Neural progenitor cell (in vitro differentiated cells): ENCODE data around the gene STARD9. TPM values are rescaled to one million over a fixed set of nuclear protein-coding genes. Genes with fewer than 3 reads are reported as not detected.

Experiments used
- DNase-seq: peaks from one replicate; pipeline ENCODE4 v3.0.0-alpha.2; 2016; ENCODE audit warnings: low spot score
- H2AFZ ChIP-seq: fragments of 200-600 bp; sonication (generic); replicated peaks from 2 replicates; pipeline ENCODE4 v1.6.1; 2016; ENCODE audit warnings: antibody characterized with exemption
- H3F3A ChIP-seq: fragments of 200-600 bp; sonication (generic); 2 replicates; pipeline ENCODE4 v1.6.1; 2016; ENCODE audit warnings: antibody characterized with exemption, low read depth
- H3K27ac ChIP-seq: fragments of 200-600 bp; sonication (generic); 2 replicates; pipeline ENCODE4 v1.5.1; 2016; ENCODE audit warnings: mild to moderate bottlenecking
- H3K27me3 ChIP-seq: fragments of 200-600 bp; sonication (generic); 2 replicates; pipeline ENCODE4 v1.6.1; 2016; ENCODE audit warnings: mild to moderate bottlenecking, moderate library complexity
- H3K36me3 ChIP-seq: fragments of 200-600 bp; sonication (generic); 2 replicates; pipeline ENCODE4 v1.5.1; 2016
- H3K4me1 ChIP-seq: fragments of 200-600 bp; sonication (generic); 2 replicates; pipeline ENCODE4 v1.6.1; 2016; ENCODE audit warnings: mixed run types
- H3K4me2 ChIP-seq: fragments of 200-600 bp; sonication (generic); 2 replicates; pipeline ENCODE4 v1.6.1; 2016
- H3K4me3 ChIP-seq: fragments of 200-600 bp; sonication (generic); 2 replicates; pipeline ENCODE4 v1.5.1; 2016
- H3K79me2 ChIP-seq: fragments of 200-600 bp; sonication (generic); 2 replicates; pipeline ENCODE4 v1.6.1; 2016; ENCODE audit warnings: low read depth
- H3K9ac ChIP-seq: fragments of 200-600 bp; sonication (generic); 2 replicates; pipeline ENCODE4 v1.6.1; 2016
- H3K9me3 ChIP-seq: fragments of 200-600 bp; sonication (generic); 2 replicates; pipeline ENCODE4 v1.5.1; 2016; ENCODE audit warnings: low read depth
- H4K20me1 ChIP-seq: fragments of 200-600 bp; sonication (generic); 2 replicates; pipeline ENCODE4 v1.6.1; 2016; ENCODE audit warnings: low read depth
- H3K27ac Mint-ChIP-seq: 3 replicates; pipeline ENCODE4 v1.8.0; 2021; ENCODE audit warnings: mixed read lengths
- H3K27me3 Mint-ChIP-seq: 2 replicates; pipeline ENCODE4 v1.8.0; 2022; ENCODE audit warnings: low read depth, mild to moderate bottlenecking, inconsistent platforms, moderate library complexity, mixed read lengths; ENCODE audit not compliant: insufficient read depth
- H3K36me3 Mint-ChIP-seq: 3 replicates; pipeline ENCODE4 v1.8.0; 2021; ENCODE audit warnings: mixed read lengths
- H3K4me1 Mint-ChIP-seq: 3 replicates; pipeline ENCODE4 v1.8.0; 2021; ENCODE audit warnings: mixed read lengths
- H3K4me3 Mint-ChIP-seq: 3 replicates; pipeline ENCODE4 v1.8.0; 2021; ENCODE audit warnings: mild to moderate bottlenecking, moderate library complexity, mixed read lengths
- H3K9me3 Mint-ChIP-seq: 3 replicates; pipeline ENCODE4 v1.8.0; 2020; ENCODE audit warnings: mixed read lengths
- CTCF ChIP-seq: fragments of 200-600 bp; sonication (generic); IDR thresholded peaks from 2 replicates; pipeline ENCODE4 v1.5.1; 2017; ENCODE audit warnings: antibody characterized with exemption, mild to moderate bottlenecking
- EZH2 ChIP-seq: fragments of 200-600 bp; sonication (generic); IDR thresholded peaks from 2 replicates; pipeline ENCODE4 v1.6.1; 2017; ENCODE audit warnings: antibody characterized with exemption, mild to moderate bottlenecking, moderate library complexity
- EZH2phosphoT487 ChIP-seq: fragments of 200-600 bp; sonication (generic); IDR thresholded peaks from 2 replicates; pipeline ENCODE4 v1.6.1; 2017; ENCODE audit warnings: antibody characterized with exemption
- total RNA-seq: library from RNA; depleted of rRNA; stranded (reverse); fragments of >200 nt; gene quantifications from 2 replicates; pipeline ENCODE4 v1.2.3, GENCODE V29; 2015; ENCODE audit warnings: low replicate concordance

The STARD9 gene
- total RNA-seq, 1 donor from 2014 or later: 11.9 TPM

DNA sequence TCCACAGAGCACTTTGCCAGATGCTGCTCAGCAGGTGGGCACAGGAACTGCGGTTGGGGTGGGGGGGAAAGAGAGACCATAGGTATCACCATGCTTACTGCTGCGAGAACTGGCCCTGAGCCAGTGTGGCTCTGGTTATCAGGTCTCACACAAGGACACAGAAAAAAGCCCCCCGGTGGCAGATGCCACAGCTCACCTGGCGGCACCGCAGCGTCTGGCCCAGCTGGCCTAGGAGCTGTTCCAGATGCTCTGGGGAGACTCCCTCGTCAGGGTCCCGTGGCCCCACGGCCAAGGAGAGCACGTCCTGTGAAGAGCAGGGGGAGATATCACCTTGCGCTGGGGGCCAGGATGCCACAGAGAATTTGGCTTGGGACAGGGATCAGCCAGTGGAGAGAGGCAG lies 150.7 kb downstream of the STARD9 start:
- DNase-seq: no peak
- Mint-ChIP-seq H3K4me1 (peaks cover 10% of the 10 kb centered on the region), H3K9me3 (no peaks in the 10 kb centered on the region), H3K27ac (no peak overlapping the region), H3K36me3 (peaks cover 26% of the 10 kb centered on the region), H3K4me3 (no peak overlapping the region), H3K27me3 (peaks cover 9% of the 10 kb centered on the region)
- no peak overlapping the region for H3K9ac ChIP-seq
- H3K27me3 ChIP-seq: no peaks in the 10 kb centered on the region
- H2AFZ ChIP-seq: no peak overlapping the region
- no peaks in the 10 kb centered on the region for H3K9me3 ChIP-seq
- no peaks in the 10 kb centered on the region for H3K79me2 ChIP-seq
- no peak overlapping the region for H3K4me2 ChIP-seq
- no peaks in the 10 kb centered on the region for H3K36me3 ChIP-seq
- H4K20me1 ChIP-seq: no peaks in the 10 kb centered on the region
- no peak for TF ChIP-seq EZH2
- TF ChIP-seq EZH2phosphoT487: no peak
- TF ChIP-seq CTCF: no peak
- H3K4me1 ChIP-seq: no peaks in the 10 kb centered on the region
- no peak overlapping the region for H3K27ac ChIP-seq
- H3F3A ChIP-seq: no peaks in the 10 kb centered on the region
- no peak overlapping the region for H3K4me3 ChIP-seq

GRCh38 chr15:42727750-42728381 lies 152.5 kb downstream of the STARD9 start:
- H3K4me2 ChIP-seq: no peak overlapping the region
- no peak overlapping the region for H3K4me3 ChIP-seq
- H3K4me3 Mint-ChIP-seq: no peak overlapping the region
- H3K9ac ChIP-seq: no peak overlapping the region
- H3K27ac ChIP-seq: no peak overlapping the region
- no peak overlapping the region for H2AFZ ChIP-seq
- no peaks in the 10 kb centered on the region for H3K79me2 ChIP-seq
- H4K20me1 ChIP-seq: peaks cover 8% of the 10 kb centered on the region
- H3K27ac Mint-ChIP-seq: no peak overlapping the region
- no peaks in the 10 kb centered on the region for H3K36me3 ChIP-seq
- peaks cover 6% of the 10 kb centered on the region for H3K4me1 Mint-ChIP-seq
- TF ChIP-seq CTCF (no peak), EZH2phosphoT487 (no peak), EZH2 (no peak)
- no peak for DNase-seq
- peaks cover 3% of the 10 kb centered on the region for H3F3A ChIP-seq
- peaks cover 8% of the 10 kb centered on the region for H3K27me3 Mint-ChIP-seq
- H3K27me3 ChIP-seq: no peaks in the 10 kb centered on the region
- no peaks in the 10 kb centered on the region for H3K9me3 ChIP-seq
- no peaks in the 10 kb centered on the region for H3K9me3 Mint-ChIP-seq
- peaks cover 32% of the 10 kb centered on the region for H3K36me3 Mint-ChIP-seq
- no peaks in the 10 kb centered on the region for H3K4me1 ChIP-seq

- no peak overlapping the region for H3K4me3 Mint-ChIP-seq
- H3K4me2 ChIP-seq: no peak overlapping the region
- H3K9ac ChIP-seq: no peak overlapping the region
- no peaks in the 10 kb centered on the region for H3K36me3 ChIP-seq
- no peaks in the 10 kb centered on the region for H3K79me2 ChIP-seq
- peaks cover 8% of the 10 kb centered on the region for H3K27me3 Mint-ChIP-seq
- H3F3A ChIP-seq: peaks cover 3% of the 10 kb centered on the region
- H3K9me3 ChIP-seq: no peaks in the 10 kb centered on the region
- no peak for DNase-seq
- H3K27ac ChIP-seq: no peak overlapping the region
- TF ChIP-seq EZH2: no peak
- no peak for TF ChIP-seq EZH2phosphoT487
- TF ChIP-seq CTCF: no peak
- H2AFZ ChIP-seq: no peak overlapping the region
- H3K4me3 ChIP-seq: no peak overlapping the region
- H3K27me3 ChIP-seq: no peaks in the 10 kb centered on the region
- H3K27ac Mint-ChIP-seq: no peak overlapping the region
- H3K9me3 Mint-ChIP-seq: no peaks in the 10 kb centered on the region
- peaks cover 2% of the 10 kb centered on the region for H3K4me1 Mint-ChIP-seq
- no peaks in the 10 kb centered on the region for H3K4me1 ChIP-seq
- H3K36me3 Mint-ChIP-seq: peaks cover 34% of the 10 kb centered on the region
- peaks cover 8% of the 10 kb centered on the region for H4K20me1 ChIP-seq
These were observed 153.2 kb downstream of the STARD9 start for GRCh38 chr15:42728560-42728959.
